CD14-positive monocyte (primary cell): Measurements from ENCODE around the gene BIRC5. TPM values are rescaled to one million over a fixed set of nuclear protein-coding genes. Genes with fewer than 3 reads are reported as not detected.

Experiments used
- DNase-seq, 3 donors: peaks; one replicate each; pipeline ENCODE4 v3.0.0-alpha.2; 2011 to 2022
- H2AFZ ChIP-seq: 2 replicates; pipeline ENCODE4 v1.6.0; 2012; ENCODE audit warnings: mild to moderate bottlenecking, low read depth, low read length, inconsistent platforms; ENCODE audit not compliant: insufficient read depth, poor library complexity, severe bottlenecking
- H3K27ac ChIP-seq, 2 donors: 1 replicate in 1 of 2; 2 replicates in 1 of 2; pipeline ENCODE4 v1.5.1; 2012 to 2013; ENCODE audit warnings: low read length in 2 of 2, control low read depth in 1 of 2, inconsistent platforms in 1 of 2, low read depth in 1 of 2, mild to moderate bottlenecking in 1 of 2
- H3K27me3 ChIP-seq, 2 donors: one replicate each; pipeline versions ENCODE4 v1.6.0 to v1.6.1; 2011 to 2013; ENCODE audit warnings: low read length in 2 of 2; ENCODE audit not compliant: control insufficient read depth in 2 of 2, insufficient read depth in 2 of 2
- H3K36me3 ChIP-seq, 2 donors: replicated peaks in 1 of 2; 1 replicate in 1 of 2; 2 replicates in 1 of 2; pipeline versions ENCODE4 v1.5.1 to v1.6.1; 2012 to 2013; ENCODE audit warnings: low read length in 2 of 2, control low read depth in 1 of 2, inconsistent platforms in 1 of 2, mild to moderate bottlenecking in 1 of 2; ENCODE audit not compliant: insufficient read depth in 2 of 2, control insufficient read depth in 1 of 2
- H3K4me1 ChIP-seq, 2 donors: 1 replicate in 1 of 2; 2 replicates in 1 of 2; pipeline versions ENCODE4 v1.5.1 to v1.6.1; 2012 to 2013; ENCODE audit warnings: low read length in 2 of 2, control low read depth in 1 of 2, inconsistent platforms in 1 of 2, mild to moderate bottlenecking in 1 of 2, moderate library complexity in 1 of 2; ENCODE audit not compliant: insufficient read depth in 2 of 2, control insufficient read depth in 1 of 2
- H3K4me2 ChIP-seq: replicated peaks from 2 replicates; pipeline ENCODE3; 2012; ENCODE audit warnings: low read length, moderate library complexity, mild to moderate bottlenecking; ENCODE audit not compliant: poor library complexity, severe bottlenecking; ENCODE audit errors: extremely low read depth
- H3K4me3 ChIP-seq, 3 experiments: fragments of 200-600 bp in 1 of 3; sonication (generic) in 1 of 3; replicated peaks in 1 of 3; 1 replicate in 2 of 3; 2 replicates in 1 of 3; pipeline ENCODE4 v1.5.1; 2011 to 2013; ENCODE audit warnings: low read length in 3 of 3, mild to moderate bottlenecking in 3 of 3, control low read depth in 2 of 3, low read depth in 2 of 3, inconsistent platforms in 1 of 3, moderate library complexity in 1 of 3
- H3K79me2 ChIP-seq: 2 replicates; pipeline ENCODE4 v1.6.0; 2012; ENCODE audit warnings: mild to moderate bottlenecking, control low read depth, inconsistent platforms, low read length, moderate library complexity; ENCODE audit not compliant: insufficient read depth
- H3K9ac ChIP-seq: 2 replicates; pipeline ENCODE4 v1.6.0; 2017; ENCODE audit warnings: low read length, mild to moderate bottlenecking; ENCODE audit not compliant: insufficient read depth, poor library complexity, severe bottlenecking
- H3K9me3 ChIP-seq, 2 donors: replicated peaks in 1 of 2; 1 replicate in 1 of 2; 2 replicates in 1 of 2; pipeline versions ENCODE4 v1.5.1 to v1.6.1; 2012 to 2013; ENCODE audit warnings: low read length in 2 of 2, control low read depth in 1 of 2; ENCODE audit not compliant: control insufficient read depth in 1 of 2, insufficient read depth in 1 of 2
- H4K20me1 ChIP-seq: 2 replicates; pipeline ENCODE4 v1.6.0; 2012; ENCODE audit warnings: mild to moderate bottlenecking, low read length, control low read depth, moderate library complexity; ENCODE audit not compliant: insufficient read depth
- H3K27ac Mint-ChIP-seq, 7 donors: one replicate each; pipeline ENCODE4 v1.8.0; 2020; ENCODE audit warnings: mild to moderate bottlenecking in 7 of 7, mixed read lengths in 7 of 7, moderate library complexity in 6 of 7, inconsistent platforms in 2 of 7
- H3K27me3 Mint-ChIP-seq, 3 donors: one replicate each; pipeline ENCODE4 v1.8.0; 2021 to 2022; ENCODE audit warnings: low read depth in 3 of 3, mild to moderate bottlenecking in 3 of 3, mixed read lengths in 3 of 3, moderate library complexity in 3 of 3, inconsistent platforms in 1 of 3
- H3K36me3 Mint-ChIP-seq, 2 donors: one replicate each; pipeline ENCODE4 v1.8.0; 2020; ENCODE audit warnings: mixed read lengths in 2 of 2, inconsistent platforms in 1 of 2, mild to moderate bottlenecking in 1 of 2
- H3K4me1 Mint-ChIP-seq: one replicate; pipeline ENCODE4 v1.8.0; 2020; ENCODE audit warnings: mild to moderate bottlenecking, mixed read lengths
- H3K4me3 Mint-ChIP-seq, 2 donors: one replicate each; pipeline ENCODE4 v1.8.0; 2020; ENCODE audit warnings: mild to moderate bottlenecking in 2 of 2, mixed read lengths in 2 of 2, moderate library complexity in 1 of 2
- H3K9me3 Mint-ChIP-seq, 7 donors: one replicate each; pipeline ENCODE4 v1.8.0; 2020 to 2022; ENCODE audit warnings: mixed read lengths in 7 of 7, mild to moderate bottlenecking in 6 of 7, moderate library complexity in 6 of 7, inconsistent platforms in 2 of 7
- CTCF ChIP-seq: fragments of 200-600 bp; IDR thresholded peaks from one replicate; pipeline ENCODE4 v1.8.0; 2022; ENCODE audit warnings: antibody characterized with exemption, mild to moderate bottlenecking
- WGBS: methylation state at CpG from one replicate; pipeline ENCODE4 v1.1.5; 2013; ENCODE audit warnings: missing lambda C conversion rate; ENCODE audit not compliant: insufficient coverage; 5-methylcytosine and 5-hydroxymethylcytosine counted together
- intact Hi-C, 2 donors: fragments of 100-400 bp; cut with micrococcal nuclease; formaldehyde crosslinking; loops; one replicate each; pipeline versions ENCODE4 v1.15.0 to v1.15.1; 2023
- polyA plus RNA-seq, 3 donors: library from polyadenylated mRNA; depleted of rRNA in 1 of 3; unstranded in 2 of 3; stranded (reverse) in 1 of 3; fragments of 300-500 nt in 2 of 3; fragments of >200 nt in 1 of 3; fragmentation: Illumina TruSeq in 2 of 3; gene quantifications; 1 replicate in 2 of 3; 2 replicates in 1 of 3; pipeline ENCODE4 v1.2.3, GENCODE V29; 2012 to 2021

BIRC5 gene
- polyA plus RNA-seq, 3 donors = 0.20 TPM; not detected in 2

- no peak overlapping the region for H3K27ac Mint-ChIP-seq
- no peaks in the 10 kb centered on the region for H3K36me3 ChIP-seq
- no peaks in the 10 kb centered on the region for H3K36me3 Mint-ChIP-seq
- H3K9ac ChIP-seq = no peak overlapping the region
- no peaks in the 10 kb centered on the region for H3K27me3 ChIP-seq
- no peak for DNase-seq
- H3K4me2 ChIP-seq = no peak overlapping the region
- no peaks in the 10 kb centered on the region for H3K27me3 Mint-ChIP-seq
- intact Hi-C loops = no loop called here
- no peaks in the 10 kb centered on the region for H3K79me2 ChIP-seq
- TF ChIP-seq CTCF = no peak
- H3K4me1 Mint-ChIP-seq = peaks cover 23% of the 10 kb centered on the region
- H3K4me1 ChIP-seq = peaks cover 24 to 29% of the 10 kb centered on the region in 2 donors
- H4K20me1 ChIP-seq = no peaks in the 10 kb centered on the region
- H3K4me3 ChIP-seq = no peak overlapping the region
- H3K27ac ChIP-seq = no peak overlapping the region
- 94% methylated on average over 10 of the region's 10 CpGs for WGBS
- H3K9me3 Mint-ChIP-seq = no peaks in the 10 kb centered on the region
- H2AFZ ChIP-seq = no peak overlapping the region
- H3K4me3 Mint-ChIP-seq = no peak overlapping the region
- no peaks in the 10 kb centered on the region for H3K9me3 ChIP-seq
Observed at GRCh38 chr17:78265121-78265520, 51.1 kb downstream of the BIRC5 start.

- H3K9me3 Mint-ChIP-seq = no peaks in the 10 kb centered on the region
- DNase-seq = no peak
- Histone ChIP-seq H3K9me3 (no peaks in the 10 kb centered on the region), H2AFZ (no peak overlapping the region), H3K4me2 (no peak overlapping the region), H3K27ac (no peak overlapping the region), H3K9ac (no peak overlapping the region), H3K27me3 (no peaks in the 10 kb centered on the region), H3K36me3 (no peaks in the 10 kb centered on the region), H4K20me1 (no peaks in the 10 kb centered on the region), H3K79me2 (no peaks in the 10 kb centered on the region), H3K4me3 (no peak overlapping the region), H3K4me1 (peaks cover 15 to 21% of the 10 kb centered on the region in 2 donors)
- no peak for TF ChIP-seq CTCF
- H3K4me3 Mint-ChIP-seq = no peak overlapping the region
- H3K27ac Mint-ChIP-seq = peak overlapping the region in 1 of 7 donors; percentile 41
- H3K27me3 Mint-ChIP-seq = peaks cover 0 to 10% (median 0%) of the 10 kb centered on the region in 3 donors
- WGBS = no CpG with 5 or more reads among the region's 6 CpGs
- no peaks in the 10 kb centered on the region for H3K36me3 Mint-ChIP-seq
- intact Hi-C loops = no loop called here
- peaks cover 14% of the 10 kb centered on the region for H3K4me1 Mint-ChIP-seq
Observed at GRCh38 chr17:78266231-78266631, 52.2 kb downstream of the BIRC5 start.
